Breast epithelium (tissue), 4 donors: ENCODE measurements around the gene SH3D19. TPM values are rescaled to one million over a fixed set of nuclear protein-coding genes. Genes with fewer than 3 reads are reported as not detected.

Experiments used
- DNase-seq, 2 donors: peaks; one replicate each; pipeline ENCODE4 v3.0.0-alpha.2; 2019; ENCODE audit warnings: low spot score in 2 of 2
- H3K27ac ChIP-seq, 2 donors: fragments of 200-600 bp; sonication (generic) in 1 of 2; one replicate each; pipeline ENCODE4 v1.5.1; 2016 to 2019; ENCODE audit warnings: mild to moderate bottlenecking in 1 of 2
- H3K27me3 ChIP-seq, 2 donors: fragments of 200-600 bp; sonication (generic) in 1 of 2; one replicate each; pipeline versions ENCODE4 v1.5.1 to v1.6.0; 2017 to 2019; ENCODE audit warnings: control low read depth in 1 of 2, mild to moderate bottlenecking in 1 of 2
- H3K36me3 ChIP-seq: fragments of 200-600 bp; one replicate; pipeline ENCODE4 v1.5.1; 2019
- H3K4me1 ChIP-seq, 2 donors: fragments of 200-600 bp; sonication (generic); one replicate each; pipeline ENCODE4 v1.5.1; 2016 to 2019; ENCODE audit warnings: control low read depth in 1 of 2
- H3K4me3 ChIP-seq, 3 donors: fragments of 200-600 bp; sonication (generic); 1 replicate in 2 of 3; 2 replicates in 1 of 3; pipeline ENCODE4 v1.5.1; 2016 to 2019; ENCODE audit warnings: mild to moderate bottlenecking in 3 of 3, moderate library complexity in 2 of 3
- H3K9me3 ChIP-seq, 2 donors: fragments of 200-600 bp; sonication (generic) in 1 of 2; one replicate each; pipeline ENCODE4 v1.5.1; 2016 to 2019; ENCODE audit warnings: control low read depth in 1 of 2
- CTCF ChIP-seq, 3 donors: fragments of 450-650 bp; IDR thresholded peaks; one replicate each; pipeline ENCODE4 v1.5.1; 2016 to 2017; ENCODE audit warnings: antibody characterized with exemption in 3 of 3, mild to moderate bottlenecking in 3 of 3, moderate library complexity in 3 of 3
- POLR2A ChIP-seq: fragments of 450-650 bp; IDR thresholded peaks from one replicate; pipeline ENCODE4 v1.6.1; 2016; ENCODE audit warnings: antibody characterized with exemption, mild to moderate bottlenecking, moderate library complexity
- POLR2AphosphoS5 ChIP-seq, 3 donors: sonication (generic); formaldehyde crosslinking; IDR thresholded peaks; one replicate each; pipeline ENCODE4 v1.6.1; 2017; ENCODE audit warnings: antibody characterized with exemption in 3 of 3
- intact Hi-C: fragments of 100-400 bp; cut with DNase I; formaldehyde crosslinking; loops from one replicate; pipeline ENCODE4 v1.15.1; 2023; ENCODE audit warnings: low total_unique reads
- total RNA-seq, 3 donors: library from RNA; depleted of rRNA; stranded (reverse); fragments of >200 nt; gene quantifications; one replicate each; pipeline ENCODE4 v1.1.0, GENCODE V29; 2016

SH3D19 gene
- total RNA-seq, 3 donors from 2014 or later: 82.9 to 297 (median 113) TPM

DNA sequence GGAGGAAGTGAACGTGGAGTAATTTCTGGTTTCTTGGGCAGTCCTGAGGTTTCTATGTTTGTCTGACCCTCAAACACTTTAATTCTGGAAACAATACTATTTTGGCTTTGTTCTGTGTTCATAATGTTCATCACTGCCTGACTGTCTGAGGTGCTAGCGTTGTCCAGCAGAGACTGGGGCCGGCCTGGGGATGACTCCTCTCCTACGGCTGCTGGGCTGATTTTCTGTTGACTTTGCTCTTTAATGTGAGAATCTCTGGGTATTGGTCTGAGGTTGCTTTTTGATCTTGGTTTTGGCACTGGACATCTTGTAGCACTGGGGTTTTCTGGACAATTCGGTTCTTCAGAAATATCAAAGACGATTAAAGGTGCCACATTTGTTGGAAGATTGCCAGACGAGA, 150.2 kb downstream of the SH3D19 start:
- peaks cover 0 to 13% of the 10 kb centered on the region in 2 donors for H3K4me1 ChIP-seq
- no peaks in the 10 kb centered on the region for H3K36me3 ChIP-seq
- TF ChIP-seq POLR2AphosphoS5 (IDR thresholded peaks at IDR 0.05) (no peak), CTCF (IDR thresholded peaks at IDR 0.05) (no peak)
- no peak for DNase-seq
- peak overlapping the region; percentile 26 to 54 for H3K27ac ChIP-seq
- H3K9me3 ChIP-seq: no peaks in the 10 kb centered on the region
- no peak overlapping the region for H3K4me3 ChIP-seq
- H3K27me3 ChIP-seq: no peaks in the 10 kb centered on the region
- intact Hi-C loops: no loop called here

DNA sequence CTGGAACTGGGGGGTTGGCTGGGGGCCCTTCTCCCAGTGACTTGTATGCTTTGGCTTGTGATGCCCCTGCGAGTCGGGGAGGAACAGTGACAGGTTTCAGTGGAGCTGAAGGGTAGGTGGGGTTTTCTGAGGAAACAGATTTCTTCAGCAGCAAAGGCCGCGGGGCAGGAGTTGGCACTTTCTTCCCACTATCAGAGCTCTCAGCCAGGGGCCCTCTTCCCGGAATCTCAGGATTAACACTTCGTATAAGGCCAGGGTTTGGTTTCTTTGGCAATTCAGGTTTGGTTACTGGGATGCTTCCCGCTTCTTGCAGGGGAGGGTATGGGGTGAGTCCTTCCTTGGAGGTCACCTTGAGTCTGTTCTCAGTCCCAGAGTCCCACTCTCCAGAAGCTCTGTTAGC, 150.6 kb downstream of the SH3D19 start:
- intact Hi-C loops: no loop called here
- Histone ChIP-seq H3K27ac (peak overlapping the region; percentile 26 to 54), H3K4me1 (peaks cover 0 to 13% of the 10 kb centered on the region in 2 donors), H3K36me3 (no peaks in the 10 kb centered on the region), H3K27me3 (no peaks in the 10 kb centered on the region), H3K9me3 (no peaks in the 10 kb centered on the region), H3K4me3 (no peak overlapping the region)
- no peak for DNase-seq
- TF ChIP-seq CTCF (IDR thresholded peaks at IDR 0.05) (no peak), POLR2AphosphoS5 (IDR thresholded peaks at IDR 0.05) (no peak), POLR2A (no peak)

- no peak overlapping the region for H3K4me3 ChIP-seq
- H3K9me3 ChIP-seq: no peaks in the 10 kb centered on the region
- H3K27ac ChIP-seq: peak overlapping the region in 1 of 2 donors; percentile 54
- H3K4me1 ChIP-seq: peaks cover 0 to 13% of the 10 kb centered on the region in 2 donors
- intact Hi-C loops: no loop called here
- H3K36me3 ChIP-seq: no peaks in the 10 kb centered on the region
- TF ChIP-seq POLR2A (no peak), CTCF (IDR thresholded peaks at IDR 0.05) (no peak), POLR2AphosphoS5 (IDR thresholded peaks at IDR 0.05) (peak in 1 of 3 donors; percentile 36)
- no peak for DNase-seq
- no peaks in the 10 kb centered on the region for H3K27me3 ChIP-seq
These were observed 151.5 kb downstream of the SH3D19 start for GRCh38 chr4:151173871-151174270.

DNA sequence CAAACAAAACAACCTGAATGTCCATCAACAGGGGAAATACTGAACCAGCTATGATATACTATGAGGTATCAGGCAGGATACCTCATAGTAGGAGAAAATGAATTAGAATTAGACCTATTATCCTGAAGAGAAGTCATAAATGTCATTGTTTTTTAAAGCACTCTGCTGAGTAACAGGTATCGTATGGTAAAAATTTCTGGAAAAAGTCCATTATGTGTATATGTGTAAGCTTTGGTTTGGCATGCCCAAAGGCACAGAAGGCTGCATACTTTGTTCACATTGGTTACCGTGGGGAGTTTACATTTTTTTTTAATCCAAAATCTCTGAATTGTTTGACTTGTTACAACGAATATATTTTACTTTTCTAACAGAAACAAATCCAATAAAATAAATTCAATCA, 155.5 kb downstream of the SH3D19 start:
- H3K9me3 ChIP-seq: no peaks in the 10 kb centered on the region
- intact Hi-C loops: no loop called here
- H3K27me3 ChIP-seq: no peaks in the 10 kb centered on the region
- peak overlapping the region in 1 of 2 donors; percentile 82 for H3K27ac ChIP-seq
- H3K4me3 ChIP-seq: no peak overlapping the region
- no peak for TF ChIP-seq POLR2AphosphoS5 (IDR thresholded peaks at IDR 0.05)
- peaks cover 0 to 13% of the 10 kb centered on the region in 2 donors for H3K4me1 ChIP-seq
- no peaks in the 10 kb centered on the region for H3K36me3 ChIP-seq
- DNase-seq: no peak

- Histone ChIP-seq H3K27ac (peak overlapping the region; percentile 35 to 82), H3K4me3 (no peak overlapping the region), H3K4me1 (peaks cover 0 to 11% of the 10 kb centered on the region in 2 donors), H3K27me3 (no peaks in the 10 kb centered on the region), H3K9me3 (no peaks in the 10 kb centered on the region), H3K36me3 (no peaks in the 10 kb centered on the region)
- DNase-seq: peak in 1 of 2 donors; percentile 26
- TF ChIP-seq POLR2A (no peak), CTCF (IDR thresholded peaks at IDR 0.05) (no peak), POLR2AphosphoS5 (IDR thresholded peaks at IDR 0.05) (peak in 1 of 3 donors; percentile 44)
- intact Hi-C loops: no loop called here
These were observed 156.2 kb downstream of the SH3D19 start for GRCh38 chr4:151169223-151169622.

GRCh38 chr4:151167561-151167960, 157.8 kb downstream of the SH3D19 start:
- no peak overlapping the region for H3K4me3 ChIP-seq
- intact Hi-C loops: no loop called here
- TF ChIP-seq POLR2A (no peak), POLR2AphosphoS5 (IDR thresholded peaks at IDR 0.05) (no peak), CTCF (IDR thresholded peaks at IDR 0.05) (no peak)
- H3K36me3 ChIP-seq: no peaks in the 10 kb centered on the region
- no peaks in the 10 kb centered on the region for H3K4me1 ChIP-seq
- no peaks in the 10 kb centered on the region for H3K27me3 ChIP-seq
- no peak overlapping the region for H3K27ac ChIP-seq
- no peak for DNase-seq
- H3K9me3 ChIP-seq: no peaks in the 10 kb centered on the region
